Endothelial cell of umbilical vein (primary cell): Measurements from ENCODE around the gene ZNF774.

Experiments
- CTCF ChIP-seq, 2 donors: IDR thresholded peaks; 1 replicate in 1 of 2; 2 replicates in 1 of 2; pipeline ENCODE4 v1.5.1; 2011; ENCODE audit warnings: low read length in 2 of 2, mild to moderate bottlenecking in 2 of 2, moderate library complexity in 2 of 2, control low read depth in 1 of 2, inconsistent platforms in 1 of 2, low read depth in 1 of 2; ENCODE audit not compliant: insufficient read depth in 1 of 2; ENCODE audit errors: extremely low read depth in 1 of 2
- MYC ChIP-seq: IDR thresholded peaks from one replicate; pipeline ENCODE4 v1.6.1; 2011; ENCODE audit warnings: mild to moderate bottlenecking, low read depth, low read length
- POLR2A ChIP-seq: IDR thresholded peaks from 2 replicates; pipeline ENCODE4 v1.6.1; 2012; ENCODE audit warnings: low read depth, mild to moderate bottlenecking, control low read depth, low read length

DNA sequence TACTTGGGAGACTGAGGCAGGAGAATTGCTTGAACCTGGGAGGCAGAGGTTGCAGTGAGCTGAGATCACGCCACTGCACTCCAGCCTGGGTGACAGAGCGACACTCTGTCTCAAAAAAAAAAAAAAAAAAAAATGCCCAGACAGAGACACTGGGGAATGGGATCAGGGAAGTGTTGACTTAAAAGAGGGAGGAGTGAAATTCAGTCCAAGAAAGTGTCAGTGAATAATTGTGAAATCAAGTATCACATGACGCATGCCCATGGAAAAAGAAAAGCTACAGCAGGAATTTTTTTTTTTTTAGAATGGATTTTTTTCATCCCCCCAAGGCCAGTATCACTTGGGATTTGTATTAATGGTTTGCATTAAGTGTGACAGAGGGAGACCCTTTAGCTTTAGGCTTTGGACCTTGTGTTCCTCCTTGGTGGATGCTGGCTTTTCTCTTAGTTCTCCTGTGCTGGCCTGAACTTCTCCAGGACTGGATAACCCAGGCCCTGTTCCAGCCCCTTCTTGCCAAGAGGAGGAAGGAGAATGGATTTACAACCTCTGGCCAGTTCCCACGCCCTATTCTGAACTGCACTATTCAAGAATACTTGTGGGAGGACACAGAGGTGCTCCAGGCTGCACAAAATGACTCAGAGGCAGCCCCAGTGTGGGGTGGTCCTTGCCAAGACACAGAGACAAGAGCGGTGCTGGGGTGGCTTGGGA, 36.7 kb upstream of the ZNF774 start:
- TF ChIP-seq POLR2A: no peak
- no peak for TF ChIP-seq CTCF (IDR thresholded peaks at IDR 0.05; ENCODE audit: extremely low read depth in 1 of 2, insufficient read depth in 1 of 2, low read depth in 1 of 2, low read length in 2 of 2)
- no peak for TF ChIP-seq MYC
